Activated naive CD4-positive, alpha-beta T cell treated with anti-CD3 and anti-CD28 coated beads, Interleukin-2, amount 50 U/mL, for 24 hours (primary cell): ENCODE data around the gene NUDT3.
"Not testable (repeated sequence)": the region's sequence is repeated elsewhere in the genome, so short reads cannot be mapped to it uniquely, and the experiment has no call there.

Source experiments
- H3K27ac Mint-ChIP-seq: one replicate; pipeline ENCODE4 v1.8.0; 2021; ENCODE audit warnings: mild to moderate bottlenecking, mixed read lengths
- H3K27me3 Mint-ChIP-seq: one replicate; pipeline ENCODE4 v1.8.0; 2021; ENCODE audit warnings: mixed read lengths
- H3K36me3 Mint-ChIP-seq: one replicate; pipeline ENCODE4 v1.8.0; 2021; ENCODE audit warnings: mixed read lengths
- H3K4me1 Mint-ChIP-seq: one replicate; pipeline ENCODE4 v1.8.0; 2021; ENCODE audit warnings: mixed read lengths
- H3K4me3 Mint-ChIP-seq: one replicate; pipeline ENCODE4 v1.8.0; 2021; ENCODE audit warnings: mild to moderate bottlenecking, mixed read lengths
- H3K9me3 Mint-ChIP-seq: one replicate; pipeline ENCODE4 v1.8.0; 2021; ENCODE audit warnings: mixed read lengths

NUDT3 gene

GRCh38 chr6:34260576-34261267, 131.7 kb downstream of the NUDT3 start:
- no peaks in the 10 kb centered on the region for H3K4me1 Mint-ChIP-seq
- no peak overlapping the region for H3K4me3 Mint-ChIP-seq
- no peak overlapping the region for H3K27ac Mint-ChIP-seq
- peaks cover 3% of the 10 kb centered on the region for H3K36me3 Mint-ChIP-seq
- H3K9me3 Mint-ChIP-seq: no peaks in the 10 kb centered on the region
- H3K27me3 Mint-ChIP-seq: no peaks in the 10 kb centered on the region

- no peaks in the 10 kb centered on the region for H3K27me3 Mint-ChIP-seq
- no peaks in the 10 kb centered on the region for H3K9me3 Mint-ChIP-seq
- H3K27ac Mint-ChIP-seq: no peak overlapping the region
Observed at GRCh38 chr6:34259529-34260069, 132.9 kb downstream of the NUDT3 start.

GRCh38 chr6:34252395-34252794, 140.1 kb downstream of the NUDT3 start:
- H3K27ac Mint-ChIP-seq, H3K4me3 Mint-ChIP-seq, H3K36me3 Mint-ChIP-seq, H3K9me3 Mint-ChIP-seq, H3K27me3 Mint-ChIP-seq: not testable (repeated sequence)
- peaks cover 11% of the 10 kb centered on the region for H3K4me1 Mint-ChIP-seq

More at GRCh38 chr6:34259529-34260069, 132.9 kb downstream of the NUDT3 start:
- H3K4me1 Mint-ChIP-seq: no peaks in the 10 kb centered on the region
- peaks cover 1% of the 10 kb centered on the region for H3K36me3 Mint-ChIP-seq
- no peak overlapping the region for H3K4me3 Mint-ChIP-seq

GRCh38 chr6:34249469-34250261, 142.8 kb downstream of the NUDT3 start:
- H3K4me1 Mint-ChIP-seq: peaks cover 36% of the 10 kb centered on the region
- no peaks in the 10 kb centered on the region for H3K27me3 Mint-ChIP-seq
- peak overlapping the region; percentile 85 for H3K27ac Mint-ChIP-seq
- peak overlapping the region; percentile 93 for H3K4me3 Mint-ChIP-seq
- no peaks in the 10 kb centered on the region for H3K9me3 Mint-ChIP-seq
- peaks cover 2% of the 10 kb centered on the region for H3K36me3 Mint-ChIP-seq

GRCh38 chr6:34248727-34249468, 143.6 kb downstream of the NUDT3 start, which contains the start of gene SMIM29:
Gene SMIM29 (minus strand): TSS chr6:34249006. CDS start chr6:34247791, 1,215 bp downstream.
- peak within 1 kb of the TSS; percentile 85 for H3K27ac Mint-ChIP-seq
- H3K27me3 Mint-ChIP-seq: no peaks in the 10 kb centered on the region
- peak within 1 kb of the TSS; percentile 93 for H3K4me3 Mint-ChIP-seq
- H3K4me1 Mint-ChIP-seq: peaks cover 41% of the 10 kb centered on the region
- no peaks in the 10 kb centered on the region for H3K9me3 Mint-ChIP-seq
- peaks cover 5% of the 10 kb centered on the region for H3K36me3 Mint-ChIP-seq

- Mint-ChIP-seq H3K4me3 (peak overlapping the region; percentile 93), H3K27me3 (no peaks in the 10 kb centered on the region), H3K27ac (peak overlapping the region; percentile 80), H3K36me3 (peaks cover 7% of the 10 kb centered on the region), H3K9me3 (no peaks in the 10 kb centered on the region), H3K4me1 (peaks cover 47% of the 10 kb centered on the region)
Observed at GRCh38 chr6:34248198-34248726, 144.2 kb downstream of the NUDT3 start.

- no peaks in the 10 kb centered on the region for H3K9me3 Mint-ChIP-seq
- peaks cover 53% of the 10 kb centered on the region for H3K4me1 Mint-ChIP-seq
- H3K27ac Mint-ChIP-seq: peak overlapping the region; percentile 80
- H3K4me3 Mint-ChIP-seq: peak overlapping the region; percentile 93
- H3K36me3 Mint-ChIP-seq: peaks cover 12% of the 10 kb centered on the region
- no peaks in the 10 kb centered on the region for H3K27me3 Mint-ChIP-seq
Observed at GRCh38 chr6:34247481-34248197, 144.8 kb downstream of the NUDT3 start.

- peak overlapping the region; percentile 93 for H3K4me3 Mint-ChIP-seq
- H3K9me3 Mint-ChIP-seq: no peaks in the 10 kb centered on the region
- H3K36me3 Mint-ChIP-seq: peaks cover 18% of the 10 kb centered on the region
- peak overlapping the region; percentile 96 for H3K27ac Mint-ChIP-seq
- peaks cover 62% of the 10 kb centered on the region for H3K4me1 Mint-ChIP-seq
- no peaks in the 10 kb centered on the region for H3K27me3 Mint-ChIP-seq
Observed at GRCh38 chr6:34246563-34247391, 145.7 kb downstream of the NUDT3 start.

- H3K4me3 Mint-ChIP-seq: no peak overlapping the region
- H3K27me3 Mint-ChIP-seq: no peaks in the 10 kb centered on the region
- H3K36me3 Mint-ChIP-seq: peaks cover 22% of the 10 kb centered on the region
- H3K9me3 Mint-ChIP-seq: no peaks in the 10 kb centered on the region
- peak overlapping the region; percentile 96 for H3K27ac Mint-ChIP-seq
- H3K4me1 Mint-ChIP-seq: peaks cover 68% of the 10 kb centered on the region
Observed at GRCh38 chr6:34246249-34246562, 146.3 kb downstream of the NUDT3 start.

- not testable (repeated sequence) for H3K4me3 Mint-ChIP-seq, H3K27me3 Mint-ChIP-seq, H3K9me3 Mint-ChIP-seq
- Mint-ChIP-seq H3K36me3 (peaks cover 24% of the 10 kb centered on the region), H3K27ac (peak overlapping the region; percentile 90), H3K4me1 (peaks cover 72% of the 10 kb centered on the region)
Observed at GRCh38 chr6:34245761-34246140, 146.7 kb downstream of the NUDT3 start.

GRCh38 chr6:34245032-34245760, 147.3 kb downstream of the NUDT3 start:
- Mint-ChIP-seq H3K36me3 (peaks cover 26% of the 10 kb centered on the region), H3K4me1 (peaks cover 77% of the 10 kb centered on the region), H3K4me3 (peak overlapping the region; percentile 7), H3K27ac (peak overlapping the region; percentile 96)
- not testable (repeated sequence) for H3K9me3 Mint-ChIP-seq, H3K27me3 Mint-ChIP-seq

GRCh38 chr6:34243901-34244884, 148.3 kb downstream of the NUDT3 start:
- Mint-ChIP-seq H3K4me3 (peak overlapping the region; percentile 85), H3K27ac (peak overlapping the region; percentile 96), H3K4me1 (peaks cover 85% of the 10 kb centered on the region), H3K27me3 (no peaks in the 10 kb centered on the region), H3K9me3 (no peaks in the 10 kb centered on the region), H3K36me3 (peaks cover 30% of the 10 kb centered on the region)
